ENCODE results near the gene FES. TPM values are rescaled to one million over a fixed set of nuclear protein-coding genes. Genes with fewer than 3 reads are reported as not detected.
A peak's percentile ranks its signal among the peaks of the same experiment; 100 is the strongest.
"Not testable (repeated sequence)": the region's sequence is repeated elsewhere in the genome, so short reads cannot be mapped to it uniquely, and the experiment has no call there.

FES gene
- total RNA-seq, 8 experiments from 2014 or later = 0.42 to 5.5 (median 1.3) TPM

- ATAC-seq (replicated peaks in 6 of 8); in situ Hi-C loops (cut with MboI; ENCODE audit: low pct_unique_long_range_greater_than_20kb in 2 of 9, low sequenced_read_pairs in 9 of 9, unreplicated experiment in 9 of 9); H3K4me1 ChIP-seq (replicated peaks in 1 of 2); H3K4me3 ChIP-seq; H3K27ac ChIP-seq: not testable (repeated sequence)
- WGBS, 10 experiments = 56 to 100% (median 80%) methylated on average over 1 of the region's 1 CpG; no CpG with 5 or more reads in 5 of the 10 experiments
These were observed 34.9 kb upstream of the FES start for GRCh38 chr15:90849424-90849823.

- Histone ChIP-seq H3K4me3 (no peak overlapping the region), H3K4me1 (replicated peaks in 1 of 2) (no peaks in the 10 kb centered on the region), H3K27ac (no peak overlapping the region)
- no peak for ATAC-seq (replicated peaks in 6 of 8)
- 50 to 100% (median 84%) methylated on average over 1 to 5 of the region's 6 CpGs; no CpG with 5 or more reads in 5 of the 10 experiments for WGBS, 10 experiments
- in situ Hi-C loops (cut with MboI; ENCODE audit: low pct_unique_long_range_greater_than_20kb in 2 of 9, low sequenced_read_pairs in 9 of 9, unreplicated experiment in 9 of 9) = loop anchor here in 1 of 9 experiments (25.0 kb wide), 1 partner anchor 189 kb away; no protein-coding TSS in a partner anchor
These were observed 33.2 kb upstream of the FES start for GRCh38 chr15:90851114-90851513.

DNA sequence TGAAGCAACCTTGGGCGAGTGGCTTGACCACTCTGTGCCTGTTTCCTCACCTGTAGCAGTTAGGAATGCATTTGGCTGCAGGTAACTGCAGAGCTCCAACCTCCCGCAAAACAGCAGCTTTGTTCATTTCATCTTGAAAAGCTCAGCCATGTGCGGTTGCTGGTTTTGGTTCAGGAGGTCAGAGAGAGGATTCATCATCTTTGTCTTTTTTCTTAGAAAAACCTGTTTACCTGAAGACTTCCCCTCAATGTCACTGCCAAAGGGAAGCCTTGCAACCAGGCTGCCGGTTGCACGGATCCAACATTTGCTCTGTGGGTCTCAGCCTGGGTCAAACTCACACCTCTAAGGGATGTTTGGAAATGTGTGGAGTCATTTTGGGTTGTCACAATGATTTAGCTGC lies 32.4 kb upstream of the FES start:
- no peak for ATAC-seq (replicated peaks in 6 of 8)
- in situ Hi-C loops (cut with MboI; ENCODE audit: low pct_unique_long_range_greater_than_20kb in 2 of 9, low sequenced_read_pairs in 9 of 9, unreplicated experiment in 9 of 9) = loop anchor here in 1 of 9 experiments (25.0 kb wide), 1 partner anchor 190 kb away; no protein-coding TSS in a partner anchor
- 20 to 94% (median 62%) methylated on average over 1 to 5 of the region's 5 CpGs for WGBS, 10 experiments

DNA sequence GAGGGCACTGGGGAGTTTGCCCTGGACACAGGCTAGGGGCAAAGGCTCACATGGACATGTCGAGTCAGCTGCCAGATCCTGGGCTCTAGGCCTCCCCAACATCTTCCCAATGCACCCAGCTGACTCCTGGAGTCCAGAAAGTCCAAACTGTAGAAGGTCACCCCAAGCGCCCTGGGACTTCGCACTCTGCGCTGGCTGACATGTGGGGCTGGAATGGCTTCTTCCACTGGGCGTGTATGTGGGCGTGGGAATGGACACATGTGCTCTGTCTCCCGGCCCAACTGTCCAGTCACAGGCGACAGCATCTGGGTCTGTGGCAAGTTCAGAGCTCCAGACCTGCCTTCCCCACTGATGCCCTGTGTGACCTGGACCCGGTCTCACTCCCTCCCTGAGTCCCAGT lies 29.2 kb upstream of the FES start:
- ATAC-seq (replicated peaks in 6 of 8) = no peak
- Histone ChIP-seq H3K4me3 (no peak overlapping the region), H3K4me1 (replicated peaks in 1 of 2) (no peaks in the 10 kb centered on the region), H3K27ac (no peak overlapping the region)
- 51 to 100% (median 80%) methylated on average over 1 to 6 of the region's 9 CpGs; no CpG with 5 or more reads in 3 of the 10 experiments for WGBS, 10 experiments
- in situ Hi-C loops (cut with MboI; ENCODE audit: low pct_unique_long_range_greater_than_20kb in 2 of 9, low sequenced_read_pairs in 9 of 9, unreplicated experiment in 9 of 9) = loop anchor here in 1 of 9 experiments (25.0 kb wide), 1 partner anchor 193 kb away; no protein-coding TSS in a partner anchor

More for the DNA sequence above, 32.4 kb upstream of the FES start:
- Histone ChIP-seq H3K4me1 (replicated peaks in 1 of 2) (no peaks in the 10 kb centered on the region), H3K4me3 (no peak overlapping the region), H3K27ac (no peak overlapping the region)

- Histone ChIP-seq H3K27ac (no peak overlapping the region), H3K4me1 (replicated peaks in 1 of 2) (no peaks in the 10 kb centered on the region), H3K4me3 (no peak overlapping the region)
- ATAC-seq (replicated peaks in 6 of 8) = no peak
- WGBS, 10 experiments = 55 to 96% (median 82%) methylated on average over 1 to 7 of the region's 8 CpGs; no CpG with 5 or more reads in 3 of the 10 experiments
- in situ Hi-C loops (cut with MboI; ENCODE audit: low pct_unique_long_range_greater_than_20kb in 2 of 9, low sequenced_read_pairs in 9 of 9, unreplicated experiment in 9 of 9) = loop anchor here in 1 of 9 experiments (25.0 kb wide), 1 partner anchor 195 kb away; no protein-coding TSS in a partner anchor
These were observed 27.0 kb upstream of the FES start for GRCh38 chr15:90857337-90857736.

GRCh38 chr15:90857883-90858443 lies 26.3 kb upstream of the FES start:
- Histone ChIP-seq H3K27ac (no peak overlapping the region), H3K4me1 (replicated peaks in 1 of 2) (no peaks in the 10 kb centered on the region), H3K4me3 (no peak overlapping the region)
- in situ Hi-C loops (cut with MboI; ENCODE audit: low pct_unique_long_range_greater_than_20kb in 2 of 9, low sequenced_read_pairs in 9 of 9, unreplicated experiment in 9 of 9) = loop anchor here in 1 of 9 experiments (25.0 kb wide), 1 partner anchor 196 kb away; no protein-coding TSS in a partner anchor
- ATAC-seq (replicated peaks in 6 of 8) = no peak
- 60 to 100% (median 93%) methylated on average over 1 to 7 of the region's 8 CpGs; no CpG with 5 or more reads in 2 of the 10 experiments for WGBS, 10 experiments

GRCh38 chr15:90859234-90860131 lies 24.8 kb upstream of the FES start:
- no peak overlapping the region for H3K4me3 ChIP-seq
- ATAC-seq (replicated peaks in 6 of 8) = no peak
- WGBS, 10 experiments = 40 to 93% (median 67%) methylated on average over 1 to 4 of the region's 10 CpGs; no CpG with 5 or more reads in 2 of the 10 experiments
- H3K27ac ChIP-seq = no peak overlapping the region
- no peaks in the 10 kb centered on the region for H3K4me1 ChIP-seq (replicated peaks in 1 of 2)
- in situ Hi-C loops (cut with MboI; ENCODE audit: low pct_unique_long_range_greater_than_20kb in 2 of 9, low sequenced_read_pairs in 9 of 9, unreplicated experiment in 9 of 9) = loop anchor here in 1 of 9 experiments (25.0 kb wide), 1 partner anchor 197 kb away; no protein-coding TSS in a partner anchor

DNA sequence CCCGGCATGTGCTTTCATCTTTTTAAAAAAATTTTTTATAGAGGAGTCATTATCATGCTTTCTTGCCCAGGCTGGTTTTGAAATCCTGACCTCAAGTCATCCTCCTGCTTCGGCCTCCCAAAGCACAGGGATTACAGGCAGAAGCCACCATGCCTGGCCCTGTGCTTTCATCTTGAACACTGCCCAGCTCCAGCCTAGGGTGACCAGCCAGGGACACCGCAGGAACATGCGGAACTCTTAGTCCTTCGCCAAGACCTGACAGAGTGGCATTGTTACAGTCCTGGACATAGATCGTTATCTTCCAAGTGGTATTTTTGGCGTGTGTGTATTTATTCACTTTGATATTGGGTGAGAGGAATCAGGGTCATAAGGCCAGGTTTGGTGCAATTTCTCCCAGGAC lies 23.9 kb upstream of the FES start:
- Histone ChIP-seq H3K4me3 (no peak overlapping the region), H3K4me1 (replicated peaks in 1 of 2) (no peaks in the 10 kb centered on the region), H3K27ac (no peak overlapping the region)
- in situ Hi-C loops (cut with MboI; ENCODE audit: low pct_unique_long_range_greater_than_20kb in 2 of 9, low sequenced_read_pairs in 9 of 9, unreplicated experiment in 9 of 9) = loop anchor here in 1 of 9 experiments (25.0 kb wide), 1 partner anchor 198 kb away; no protein-coding TSS in a partner anchor
- ATAC-seq (replicated peaks in 6 of 8) = no peak
- 78 to 100% (median 100%) methylated on average over 1 to 6 of the region's 7 CpGs; no CpG with 5 or more reads in 4 of the 10 experiments for WGBS, 10 experiments

- no peaks in the 10 kb centered on the region for H3K4me1 ChIP-seq (replicated peaks in 1 of 2)
- no peak overlapping the region for H3K4me3 ChIP-seq
- no peak overlapping the region for H3K27ac ChIP-seq
- 20 to 94% (median 83%) methylated on average over 1 to 14 of the region's 14 CpGs for WGBS, 10 experiments
- in situ Hi-C loops (cut with MboI; ENCODE audit: low pct_unique_long_range_greater_than_20kb in 2 of 9, low sequenced_read_pairs in 9 of 9, unreplicated experiment in 9 of 9) = loop anchor here in 1 of 9 experiments (25.0 kb wide), 1 partner anchor 199 kb away; no protein-coding TSS in a partner anchor
- ATAC-seq (replicated peaks in 6 of 8) = peak in 6 of 8 experiments; percentile 20 to 90 (median 64)
These were observed 23.2 kb upstream of the FES start for GRCh38 chr15:90860942-90861675.

DNA sequence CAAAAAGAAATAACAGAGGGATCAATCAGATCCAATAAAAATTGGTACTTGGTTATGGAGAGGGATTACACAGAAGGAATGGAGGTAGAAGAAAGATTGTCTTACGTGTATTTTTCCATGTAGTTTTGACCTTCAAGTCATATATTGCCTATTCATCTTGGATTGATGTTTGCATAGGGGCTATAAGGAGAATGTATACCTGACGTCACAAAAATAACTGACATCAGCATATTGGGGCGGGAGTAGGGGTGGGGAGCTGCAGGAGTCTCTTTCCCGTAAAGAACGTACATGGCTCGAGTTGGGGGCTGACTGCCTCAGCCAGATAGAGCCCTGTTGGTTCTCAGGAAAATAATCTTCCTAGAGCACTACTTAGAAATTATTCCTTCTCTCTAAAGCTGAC lies 21.8 kb upstream of the FES start:
- WGBS, 10 experiments = 78 to 100% (median 97%) methylated on average over 1 to 5 of the region's 6 CpGs; no CpG with 5 or more reads in 4 of the 10 experiments
- Histone ChIP-seq H3K27ac (no peak overlapping the region), H3K4me3 (no peak overlapping the region), H3K4me1 (replicated peaks in 1 of 2) (no peaks in the 10 kb centered on the region)
- in situ Hi-C loops (cut with MboI; ENCODE audit: low pct_unique_long_range_greater_than_20kb in 2 of 9, low sequenced_read_pairs in 9 of 9, unreplicated experiment in 9 of 9) = loop anchor here in 1 of 9 experiments (25.0 kb wide), 1 partner anchor 200 kb away; no protein-coding TSS in a partner anchor
- no peak for ATAC-seq (replicated peaks in 6 of 8)

DNA sequence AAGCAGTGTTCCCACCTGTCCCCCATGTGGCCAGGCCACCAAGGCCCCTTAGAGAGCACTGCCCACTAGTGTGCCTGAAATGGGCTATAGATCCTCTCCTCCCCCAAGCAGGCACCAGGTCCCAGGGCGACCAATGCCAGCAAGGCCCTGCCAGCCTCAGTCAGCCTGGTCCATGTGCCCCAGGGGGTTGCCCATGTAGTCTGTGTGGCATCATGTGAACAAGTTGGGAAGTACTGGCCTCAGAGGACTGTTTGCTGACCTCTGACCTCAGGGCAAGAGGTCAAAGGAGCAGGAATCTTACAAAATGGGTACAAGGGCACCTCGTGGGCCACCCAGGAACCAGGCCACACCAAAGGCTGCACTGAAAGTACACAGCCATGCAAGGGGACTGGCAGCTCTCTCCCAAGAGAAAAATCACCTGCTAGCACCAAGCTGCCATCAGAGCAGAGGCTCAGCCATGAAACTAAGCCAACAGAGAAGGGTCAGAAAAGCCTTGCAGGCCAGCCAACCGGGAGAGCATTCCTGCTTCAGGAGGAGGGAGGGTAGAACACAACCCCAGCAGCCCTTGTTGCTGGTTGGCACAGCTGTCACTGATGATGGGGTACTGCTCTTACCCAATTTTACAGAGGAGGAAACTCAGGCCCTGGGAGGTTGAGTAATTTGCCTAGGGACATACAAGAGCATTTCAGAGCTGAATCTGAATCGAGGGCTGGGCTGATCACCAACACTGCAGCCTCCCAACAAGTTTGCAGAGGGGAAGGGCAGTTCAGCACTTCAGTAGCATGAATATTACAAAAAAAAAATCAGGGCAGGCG lies 21.1 kb upstream of the FES start:
- peak in 3 of 8 experiments; percentile 83 to 97 (median 96) for ATAC-seq (replicated peaks in 6 of 8)
- in situ Hi-C loops (cut with MboI; ENCODE audit: low pct_unique_long_range_greater_than_20kb in 2 of 9, low sequenced_read_pairs in 9 of 9, unreplicated experiment in 9 of 9) = loop anchor here in 1 of 9 experiments (25.0 kb wide), 1 partner anchor 201 kb away; no protein-coding TSS in a partner anchor
- WGBS, 10 experiments = 0 to 100% (median 54%) methylated on average over 1 to 3 of the region's 5 CpGs; no CpG with 5 or more reads in 4 of the 10 experiments
- H3K27ac ChIP-seq = no peak overlapping the region
- no peak overlapping the region for H3K4me3 ChIP-seq
- H3K4me1 ChIP-seq (replicated peaks in 1 of 2) = no peaks in the 10 kb centered on the region
